DND-41 (cell line): Measurements from ENCODE around the gene GNG8.

ENCODE experiments used
- EZH2 ChIP-seq: IDR thresholded peaks from 3 replicates; pipeline ENCODE4 v1.6.1; 2012; ENCODE audit warnings: borderline replicate concordance, low read depth, mild to moderate bottlenecking, moderate library complexity, low read length, inconsistent platforms; ENCODE audit not compliant: severe bottlenecking
- TF ChIP-seq, protein P1 (sequence below): IDR thresholded peaks from 2 replicates; pipeline ENCODE4 v1.5.1; 2012; ENCODE audit warnings: borderline replicate concordance, low read length, moderate library complexity, mild to moderate bottlenecking; ENCODE audit not compliant: poor library complexity, severe bottlenecking; ENCODE audit errors: extremely low read depth

DNA sequence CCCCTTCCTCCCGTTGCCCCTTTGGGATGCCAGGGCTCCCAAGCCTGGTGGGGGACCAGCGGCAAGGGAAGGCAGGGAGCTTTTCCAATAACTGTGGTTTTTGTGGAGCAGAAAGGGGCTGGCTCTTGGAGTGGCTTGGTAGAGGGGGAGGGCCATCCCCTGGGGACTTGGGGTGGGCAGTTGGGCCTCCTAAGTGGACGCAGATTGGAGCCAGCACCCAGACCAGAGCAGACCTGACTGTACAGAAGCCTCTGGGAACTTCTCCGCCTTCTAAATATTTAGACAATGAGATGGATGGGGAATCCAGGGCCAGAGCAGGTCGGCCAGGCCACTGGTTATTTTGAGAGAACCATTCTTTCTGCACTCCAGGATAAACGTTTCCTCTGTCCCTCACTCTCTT, 15.3 kb downstream of the GNG8 start:
- TF ChIP-seq, protein P1, sequence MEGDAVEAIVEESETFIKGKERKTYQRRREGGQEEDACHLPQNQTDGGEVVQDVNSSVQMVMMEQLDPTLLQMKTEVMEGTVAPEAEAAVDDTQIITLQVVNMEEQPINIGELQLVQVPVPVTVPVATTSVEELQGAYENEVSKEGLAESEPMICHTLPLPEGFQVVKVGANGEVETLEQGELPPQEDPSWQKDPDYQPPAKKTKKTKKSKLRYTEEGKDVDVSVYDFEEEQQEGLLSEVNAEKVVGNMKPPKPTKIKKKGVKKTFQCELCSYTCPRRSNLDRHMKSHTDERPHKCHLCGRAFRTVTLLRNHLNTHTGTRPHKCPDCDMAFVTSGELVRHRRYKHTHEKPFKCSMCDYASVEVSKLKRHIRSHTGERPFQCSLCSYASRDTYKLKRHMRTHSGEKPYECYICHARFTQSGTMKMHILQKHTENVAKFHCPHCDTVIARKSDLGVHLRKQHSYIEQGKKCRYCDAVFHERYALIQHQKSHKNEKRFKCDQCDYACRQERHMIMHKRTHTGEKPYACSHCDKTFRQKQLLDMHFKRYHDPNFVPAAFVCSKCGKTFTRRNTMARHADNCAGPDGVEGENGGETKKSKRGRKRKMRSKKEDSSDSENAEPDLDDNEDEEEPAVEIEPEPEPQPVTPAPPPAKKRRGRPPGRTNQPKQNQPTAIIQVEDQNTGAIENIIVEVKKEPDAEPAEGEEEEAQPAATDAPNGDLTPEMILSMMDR: no peak
- TF ChIP-seq EZH2: no peak
